ENCODE results near the gene SFRP4.

The SFRP4 gene

DNA sequence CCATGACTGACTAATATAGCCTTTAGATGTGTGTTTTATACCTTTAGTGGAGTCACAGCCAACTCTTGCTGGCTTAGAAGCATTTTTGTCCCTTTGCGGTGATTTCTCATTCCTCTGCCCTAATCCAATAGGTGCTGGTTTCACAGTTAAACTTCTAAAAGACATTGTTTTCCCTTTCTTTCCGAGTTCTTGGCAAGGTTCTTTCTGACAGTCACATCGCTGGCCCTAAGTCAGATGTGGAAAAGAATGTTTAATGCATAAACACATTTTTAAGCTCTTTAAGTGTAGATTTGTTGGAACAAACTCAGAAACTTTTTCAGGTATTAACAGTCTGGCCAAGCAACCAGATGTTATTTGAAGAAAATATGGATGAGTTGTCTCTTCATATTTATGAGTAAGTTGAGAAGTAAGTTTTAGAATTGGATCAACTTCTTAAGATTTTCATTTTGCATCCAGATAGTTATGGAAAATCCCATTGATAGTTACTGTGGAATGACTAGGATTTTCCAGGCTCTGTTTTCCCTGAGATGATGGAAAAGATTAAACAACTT, 7.9 kb upstream of the SFRP4 start:
- peak; percentile 56 for DNase-seq

DNA sequence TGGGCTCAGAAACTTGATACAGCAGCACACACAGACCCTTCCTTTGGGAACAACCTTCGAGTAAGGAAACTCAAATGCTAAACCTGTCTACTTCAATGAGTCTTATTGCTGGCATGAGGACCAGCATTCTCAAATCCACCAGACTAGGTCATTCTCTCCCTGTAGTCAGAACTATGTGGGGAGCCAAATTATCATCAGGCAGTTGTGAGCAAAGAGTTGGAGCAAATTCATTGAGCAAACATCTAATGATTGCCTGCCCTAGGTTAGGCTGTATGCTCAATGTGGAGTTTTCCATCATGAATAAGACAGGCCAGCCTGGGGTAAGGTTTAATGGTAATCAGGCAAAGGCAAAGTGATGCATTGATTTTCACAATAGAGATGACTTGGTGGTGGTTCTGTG, 7.4 kb upstream of the SFRP4 start:
- no peak for DNase-seq

DNA sequence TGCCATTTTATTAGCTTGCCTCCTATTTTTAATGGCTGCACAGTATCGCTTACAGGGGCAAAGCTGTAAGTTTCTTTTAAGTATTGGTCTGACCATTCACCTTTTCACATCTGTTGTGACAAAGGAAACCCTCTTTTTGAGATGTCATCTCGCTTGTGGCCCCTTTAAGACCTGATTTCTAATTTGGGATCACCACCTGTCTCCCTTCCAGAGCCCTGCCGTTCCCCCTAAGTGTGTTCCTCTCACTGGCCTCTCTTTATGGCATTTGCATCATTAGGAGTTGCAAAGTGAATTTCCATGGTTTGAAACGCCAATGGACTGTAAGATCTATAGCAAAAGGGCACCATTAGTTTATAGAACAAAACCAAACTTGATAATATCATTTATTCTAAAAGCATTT, 5.3 kb upstream of the SFRP4 start:
- no peak for DNase-seq

DNA sequence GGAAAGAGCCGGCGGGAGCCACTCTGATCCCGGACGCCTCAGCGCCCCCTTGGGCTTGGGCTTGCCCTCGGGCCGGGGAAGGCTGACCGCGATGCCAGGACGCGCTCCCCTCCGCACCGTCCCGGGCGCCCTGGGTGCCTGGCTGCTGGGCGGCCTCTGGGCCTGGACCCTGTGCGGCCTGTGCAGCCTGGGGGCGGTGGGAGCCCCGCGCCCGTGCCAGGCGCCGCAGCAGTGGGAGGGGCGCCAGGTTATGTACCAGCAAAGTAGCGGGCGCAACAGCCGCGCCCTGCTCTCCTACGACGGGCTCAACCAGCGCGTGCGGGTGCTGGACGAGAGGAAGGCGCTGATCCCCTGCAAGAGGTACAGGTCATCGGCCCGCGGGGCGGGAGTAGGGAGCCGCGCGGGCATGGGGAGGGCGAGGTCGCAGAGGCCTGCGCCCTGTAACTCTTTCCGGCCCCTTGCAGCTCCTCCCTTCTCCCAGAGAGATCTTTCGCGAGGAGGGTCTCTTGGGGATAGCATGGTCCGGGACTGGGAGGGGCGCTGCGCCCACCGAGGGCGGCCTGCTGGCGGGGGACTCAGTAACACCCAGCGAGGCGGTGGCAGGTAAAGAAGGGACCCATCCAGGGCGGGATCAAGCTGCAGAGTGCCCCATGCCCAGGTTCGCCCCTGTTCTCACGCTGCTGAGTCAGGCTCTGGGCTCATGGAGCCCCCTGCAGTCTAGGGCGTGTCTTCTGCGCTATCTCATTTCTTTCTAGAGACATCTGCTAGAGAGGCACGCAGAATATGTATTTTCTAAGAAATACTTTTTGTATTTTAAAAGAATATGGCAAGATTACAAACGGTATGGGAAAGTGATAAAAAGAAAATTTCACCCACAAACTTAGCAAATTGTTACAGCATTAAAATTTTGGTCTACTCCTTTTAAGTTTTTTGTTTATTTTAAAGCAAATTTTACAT, 4.5 kb upstream of the SFRP4 start:
- peak; percentile 67 for DNase-seq

DNA sequence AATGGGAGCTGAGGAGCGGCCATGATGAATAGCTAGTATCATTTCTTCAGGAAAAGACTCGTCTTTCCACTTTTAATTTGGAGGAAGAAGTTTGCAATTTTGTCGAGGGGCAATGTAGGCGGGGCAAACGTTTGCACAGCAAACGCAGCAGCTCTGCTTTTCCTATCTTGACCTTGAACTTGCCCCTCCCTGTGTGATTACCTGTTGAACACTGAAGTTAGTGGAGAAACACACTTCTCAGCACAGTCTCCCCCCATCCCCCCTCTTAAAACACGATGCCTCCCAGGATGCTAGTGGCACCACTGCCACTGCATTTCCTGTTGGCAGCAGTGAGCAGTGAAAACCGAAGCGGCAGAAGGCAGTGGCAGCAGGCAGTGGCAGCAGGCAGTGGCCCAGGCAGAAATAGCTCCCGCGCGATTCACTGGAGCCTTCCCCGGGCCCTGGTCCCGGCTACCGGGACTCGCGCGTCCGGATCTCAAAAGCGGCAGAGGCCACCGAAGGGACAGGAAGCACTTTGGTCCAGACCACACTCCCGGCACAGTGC, 3.8 kb upstream of the SFRP4 start, which contains the start of gene EPDR1:
Gene EPDR1 (plus strand): TSS at position 336 of the 544 bp plus-strand sequence. CDS start 300 bp downstream, outside the sequence.
- peak; percentile 77 for DNase-seq

DNA sequence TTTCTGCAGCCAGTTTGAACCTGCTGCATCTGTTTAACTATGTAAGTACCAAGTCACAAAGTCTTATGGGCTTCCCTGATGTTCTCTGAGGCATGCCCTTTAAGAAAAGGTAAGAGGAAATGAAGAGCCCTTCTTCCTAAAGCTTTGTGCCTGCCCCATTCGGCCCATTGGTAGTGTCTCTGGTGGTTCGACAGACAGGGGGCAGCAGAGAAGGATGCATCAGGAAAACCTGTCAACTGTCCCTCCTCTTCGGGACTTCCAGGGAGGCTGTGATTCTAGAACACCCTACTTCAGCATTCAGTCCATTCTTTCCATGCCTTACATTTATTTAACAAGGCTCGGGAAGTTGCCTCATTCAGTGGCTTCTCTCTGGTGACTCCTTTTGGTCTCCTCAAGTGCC, 1.9 kb upstream of the SFRP4 start:
- no peak for DNase-seq

DNA sequence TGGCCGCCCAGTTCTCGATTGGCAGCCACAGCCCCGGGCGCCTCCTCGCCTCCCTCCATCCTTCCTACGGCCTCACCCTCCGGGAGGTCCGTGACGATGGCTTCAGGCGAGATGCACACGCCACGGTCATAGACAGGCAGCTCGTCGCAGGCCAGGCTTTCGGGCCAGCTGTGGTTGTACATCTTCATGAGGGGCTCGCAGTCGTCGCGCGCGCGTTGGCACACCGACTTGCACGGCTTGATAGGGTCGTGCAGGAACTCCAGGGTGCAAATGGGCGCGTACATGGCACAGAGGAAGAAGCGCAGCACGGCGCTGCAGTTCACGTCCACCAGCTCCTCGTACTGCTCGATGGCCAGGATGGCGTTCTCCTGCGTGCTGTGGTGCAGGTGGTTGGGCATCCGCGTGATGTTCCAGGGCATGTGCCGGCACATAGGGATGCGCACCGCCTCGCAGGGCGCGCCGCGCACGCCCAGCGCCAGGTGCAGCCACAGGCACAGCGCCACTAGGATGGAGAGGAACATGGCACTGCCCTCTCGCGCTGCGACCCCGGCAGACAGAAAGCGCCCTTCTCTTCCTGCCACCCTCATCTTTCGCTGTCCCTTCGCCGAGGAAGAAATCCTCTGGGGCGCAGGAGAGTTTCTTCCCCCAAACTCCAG, 472 bp downstream of the SFRP4 start:
- DNase-seq: peak; percentile 65

DNA sequence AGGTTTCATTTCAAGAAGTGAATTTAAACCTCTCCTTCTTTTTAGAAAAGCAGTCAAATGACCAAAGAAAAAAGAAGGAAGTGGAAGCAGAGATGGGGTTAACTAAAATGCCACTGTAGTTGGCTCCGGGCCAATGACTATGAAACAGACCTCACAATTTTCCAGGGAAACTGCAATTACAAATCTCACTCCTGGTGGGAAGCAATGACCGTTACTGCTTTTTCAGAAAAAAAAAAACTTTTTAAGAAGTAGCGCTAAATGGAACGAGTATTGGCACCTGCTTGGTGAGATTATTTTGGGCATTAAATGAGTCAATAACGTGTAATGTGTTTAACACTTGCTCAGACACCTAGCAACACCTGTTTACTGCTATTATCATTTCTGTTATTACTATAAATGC, 1.2 kb downstream of the SFRP4 start:
- peak; percentile 68 for DNase-seq

DNA sequence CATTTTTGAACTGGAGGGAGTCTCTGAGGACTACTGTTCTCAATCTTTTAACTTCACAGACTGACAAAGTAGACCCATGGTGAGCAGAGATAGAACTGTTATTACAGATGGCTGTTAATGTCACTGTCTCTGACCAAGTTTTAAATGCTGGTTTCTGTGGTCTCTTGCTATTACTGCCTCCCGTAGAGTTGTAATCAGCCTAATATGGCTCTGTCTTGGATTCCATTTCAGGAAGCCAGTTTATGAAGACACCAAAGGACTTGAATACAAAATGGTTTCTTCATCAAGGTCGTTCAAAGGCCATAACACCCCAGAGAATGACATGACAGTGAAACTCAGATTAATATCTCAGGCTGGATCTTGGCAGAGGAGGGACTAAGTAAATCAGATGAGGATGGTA, 3.9 kb downstream of the SFRP4 start:
- no peak for DNase-seq

DNA sequence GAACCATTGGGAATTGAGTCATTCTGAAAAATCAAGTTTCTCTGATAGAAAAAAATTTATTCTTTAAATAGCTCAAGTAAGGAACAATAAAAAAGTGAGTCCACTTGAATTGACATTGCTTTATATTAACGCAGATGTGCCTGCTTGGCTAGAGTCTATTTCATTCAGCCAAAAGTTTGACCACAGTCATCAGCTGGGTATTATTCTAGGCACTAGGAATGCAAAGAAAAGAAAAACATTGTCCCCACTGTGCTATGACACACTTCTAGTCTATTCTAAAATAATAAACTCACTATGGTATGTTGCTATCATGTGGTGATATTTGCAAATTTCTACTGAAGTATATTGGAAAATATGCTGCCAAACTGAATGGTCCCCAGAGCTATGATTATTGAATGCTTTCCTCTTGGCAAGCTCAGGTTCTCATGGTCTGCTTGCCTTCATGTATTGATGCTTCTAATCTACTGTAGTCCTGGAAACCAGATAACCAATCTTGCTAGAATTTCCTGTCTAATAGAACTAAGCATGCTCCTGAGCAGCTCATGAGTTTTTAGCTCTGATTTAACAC, 8.3 kb downstream of the SFRP4 start:
- no peak for DNase-seq

DNA sequence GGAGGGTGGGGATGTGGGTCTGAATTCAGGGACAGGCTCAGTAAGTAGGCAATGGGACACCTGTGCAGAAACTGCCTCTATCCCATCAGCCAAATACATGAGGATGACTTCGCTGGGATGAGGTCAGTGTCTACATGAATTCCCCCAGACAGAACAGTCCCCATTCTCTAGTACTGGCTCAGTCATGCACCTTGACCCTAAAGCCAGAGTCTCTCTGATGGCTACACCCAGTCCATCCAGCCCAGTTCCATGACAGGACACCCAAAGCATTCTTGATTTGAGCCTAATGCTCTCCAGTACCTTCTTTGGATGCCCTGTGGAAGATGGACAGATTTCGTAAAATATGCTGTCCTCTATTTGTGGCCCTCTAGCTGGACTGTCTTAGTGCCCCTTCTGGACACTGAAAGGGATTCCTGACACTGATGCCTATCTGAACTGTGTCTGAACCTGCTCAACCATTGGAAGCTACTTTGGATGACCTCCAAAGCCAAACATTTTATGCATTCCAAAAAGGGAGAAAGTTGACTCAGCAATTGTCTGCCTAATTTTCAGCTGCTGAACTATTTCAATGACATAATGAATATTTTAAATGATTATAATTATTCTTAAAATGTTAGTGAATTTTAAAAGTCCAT, 14.6 kb downstream of the SFRP4 start:
- no peak for DNase-seq

DNA sequence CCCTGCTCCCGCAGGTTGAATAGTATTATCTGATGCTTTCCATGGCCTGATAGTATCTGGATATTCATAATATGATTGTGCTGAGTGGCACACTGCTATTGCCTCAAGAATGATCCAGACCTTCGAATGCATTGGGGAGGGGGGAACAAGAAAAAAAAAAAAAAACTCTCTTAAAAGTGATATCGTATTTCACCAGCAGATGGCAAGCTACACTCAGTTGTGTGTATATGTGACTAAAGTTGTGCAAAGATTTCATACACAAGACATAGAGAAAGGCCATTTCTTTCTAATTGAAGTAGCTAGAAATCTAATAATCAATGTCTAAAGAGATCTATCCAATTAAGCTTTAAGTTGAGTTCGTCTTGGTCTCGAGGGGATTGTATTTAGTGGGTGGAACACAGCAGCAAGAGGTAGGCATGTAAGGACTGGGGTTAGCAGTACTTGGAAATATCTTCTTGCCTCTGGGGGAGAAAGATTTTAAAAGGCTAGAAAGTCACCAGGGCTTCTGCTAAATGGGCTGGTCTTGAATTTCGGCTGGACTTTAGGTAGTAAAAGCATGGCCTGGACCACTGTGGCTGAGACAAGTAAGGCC, 15.3 kb downstream of the SFRP4 start:
- DNase-seq: no peak

DNA sequence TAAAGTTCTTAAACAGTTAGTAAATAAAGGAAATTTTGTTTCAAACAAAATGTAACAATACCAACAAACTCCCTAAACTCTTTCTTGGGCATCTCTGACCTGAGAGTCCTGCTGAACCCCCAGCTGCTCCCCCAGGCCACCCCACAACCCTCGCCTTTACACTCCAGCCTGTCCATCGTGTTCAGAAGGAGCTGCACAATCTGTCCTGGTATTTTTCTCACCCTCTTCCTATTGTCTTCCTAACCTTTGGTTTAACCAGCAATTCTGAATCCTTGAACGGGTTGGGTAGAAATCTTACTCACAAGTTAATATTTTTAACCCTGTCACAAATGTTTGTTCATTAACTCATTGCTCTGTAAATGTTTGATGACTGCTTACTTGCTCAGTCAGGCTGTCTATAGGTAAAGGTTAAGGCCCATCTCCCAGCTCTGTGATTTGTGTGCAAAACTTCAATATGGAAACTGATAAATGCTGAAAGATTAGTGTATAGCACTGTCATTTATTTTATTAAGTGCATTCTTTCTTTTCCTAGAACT, 16.8 kb downstream of the SFRP4 start:
- no peak for DNase-seq

DNA sequence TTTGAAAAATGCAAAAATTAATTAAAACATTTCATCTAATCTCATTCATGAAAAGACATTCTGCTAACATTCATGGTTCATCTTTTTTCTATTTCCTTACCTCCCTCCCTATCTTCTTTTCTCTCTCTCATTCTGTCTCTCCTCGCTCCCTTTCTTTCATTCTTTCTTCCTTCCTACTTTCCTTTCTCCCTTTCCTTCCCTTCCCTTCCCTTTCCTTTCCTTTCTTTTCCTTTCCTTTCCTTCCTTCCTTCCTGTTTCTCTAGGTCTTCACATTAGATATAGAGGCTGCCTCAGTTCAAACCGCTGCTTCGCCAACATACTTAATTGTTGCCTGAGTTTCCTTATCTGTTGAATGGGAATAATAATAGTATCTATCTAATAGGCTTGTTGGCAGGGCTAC, 21.9 kb downstream of the SFRP4 start:
- no peak for DNase-seq

DNA sequence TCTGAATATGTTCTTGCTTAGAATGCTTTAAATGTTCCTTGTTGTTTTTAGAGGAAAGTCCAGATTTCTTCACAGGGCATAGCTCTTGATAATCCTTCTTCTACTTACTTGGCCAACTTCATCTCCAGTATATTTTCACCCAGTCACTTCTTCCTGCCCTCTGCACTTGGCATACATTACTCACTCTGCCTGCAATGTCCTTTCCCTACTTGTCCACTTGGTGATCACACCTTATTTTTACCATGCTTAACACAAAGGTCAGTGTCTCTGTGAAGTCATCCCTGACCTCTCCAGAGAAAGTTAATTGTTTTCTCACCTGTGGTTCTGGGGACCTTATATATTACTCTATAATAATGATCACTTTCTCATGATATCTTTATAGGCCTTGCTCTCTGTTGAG, 23.3 kb downstream of the SFRP4 start:
- no peak for DNase-seq

DNA sequence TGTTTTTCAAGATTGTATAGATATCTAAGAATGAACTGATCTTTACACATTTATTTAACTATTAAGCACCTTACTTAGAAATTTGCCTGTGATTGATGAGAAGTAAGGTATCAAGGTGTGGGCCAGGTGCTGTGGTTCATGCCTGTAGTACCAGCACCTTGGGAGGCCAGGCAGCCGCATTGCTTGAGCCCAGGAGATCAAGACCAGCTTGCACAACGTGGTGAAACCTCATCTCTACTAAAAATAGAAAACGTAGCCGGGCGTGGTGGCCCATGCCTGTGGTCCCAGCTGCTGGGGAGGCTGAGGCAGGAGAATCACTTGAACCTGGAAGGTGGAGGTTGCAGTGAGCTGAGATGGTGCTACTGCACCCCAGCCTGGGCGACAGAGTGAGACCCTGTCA, 34.5 kb downstream of the SFRP4 start:
- DNase-seq: no peak
